Upper lobe of left lung (tissue), 6 donors: ENCODE results near the gene LIAS. TPM values are rescaled to one million over a fixed set of nuclear protein-coding genes. Genes with fewer than 3 reads are reported as not detected.

ENCODE experiments used
- ATAC-seq, 2 donors: fragments of 200-7000 bp; cut with Tn5 transposase; one replicate each; pipeline ENCODE4 v1.9.1; 2022; ENCODE audit warnings: mild to moderate bottlenecking in 2 of 2, moderate library complexity in 2 of 2; ENCODE audit not compliant: low FRiP score in 2 of 2
- DNase-seq, 2 donors: peaks; one replicate each; pipeline ENCODE4 v3.0.0-alpha.2; 2019 to 2020
- H3K27ac ChIP-seq, 4 donors: fragments of 200-600 bp; sonication (generic); one replicate each; pipeline ENCODE4 v1.5.1; 2016 to 2019
- H3K27me3 ChIP-seq, 4 donors: fragments of 200-600 bp; sonication (generic); one replicate each; pipeline ENCODE4 v1.5.1; 2017 to 2019
- H3K36me3 ChIP-seq, 4 donors: fragments of 200-600 bp; sonication (generic); one replicate each; pipeline ENCODE4 v1.5.1; 2016 to 2019
- H3K4me1 ChIP-seq, 4 donors: fragments of 200-600 bp; sonication (generic); one replicate each; pipeline ENCODE4 v1.5.1; 2018 to 2019
- H3K4me3 ChIP-seq, 4 donors: fragments of 200-600 bp; sonication (generic); one replicate each; pipeline ENCODE4 v1.5.1; 2017 to 2019; ENCODE audit warnings: mild to moderate bottlenecking in 2 of 4, moderate library complexity in 1 of 4
- H3K9me3 ChIP-seq, 4 donors: fragments of 200-600 bp; sonication (generic); one replicate each; pipeline ENCODE4 v1.5.1; 2018 to 2019
- CTCF ChIP-seq, 6 experiments: fragments of 450-650 bp in 4 of 6; fragments of 200-600 bp in 2 of 6; sonication (generic) in 2 of 6; IDR thresholded peaks; one replicate each; pipeline ENCODE4 v1.5.1; 2016 to 2019; ENCODE audit warnings: antibody characterized with exemption in 6 of 6
- EP300 ChIP-seq, 4 donors: sonication (generic); formaldehyde crosslinking; IDR thresholded peaks; one replicate each; pipeline ENCODE4 v1.5.1; 2017; ENCODE audit warnings: antibody characterized with exemption in 4 of 4, control low read depth in 2 of 4
- POLR2A ChIP-seq, 4 donors: fragments of 450-650 bp; IDR thresholded peaks; one replicate each; pipeline ENCODE4 v1.5.1; 2016 to 2017; ENCODE audit warnings: antibody characterized with exemption in 4 of 4, mild to moderate bottlenecking in 2 of 4
- POLR2AphosphoS5 ChIP-seq, 2 donors: sonication (generic); formaldehyde crosslinking; IDR thresholded peaks; one replicate each; pipeline ENCODE4 v1.5.1; 2017; ENCODE audit warnings: antibody characterized with exemption in 2 of 2
- WGBS, 2 donors: methylation state at CpG; one replicate each; pipeline ENCODE4 v1.1.5; 2017 to 2018; 5-methylcytosine and 5-hydroxymethylcytosine counted together
- total RNA-seq, 6 donors: library from RNA; depleted of rRNA in 4 of 6; stranded (reverse); fragments of >200 nt in 4 of 6; gene quantifications; one replicate each; pipeline versions ENCODE4 v1.1.0 to v1.2.1, GENCODE V29; 2016 to 2021
- donor health status: DM: no; HTN: no; CAD: no; lungs with moderate emphysema.
- donor health status: DM: no; HTN: yes; CAD: no; lungs with severe emphysema.

LIAS gene
- total RNA-seq, 6 donors from 2014 or later: 4.9 to 23.0 (median 10.8) TPM

- Histone ChIP-seq H3K36me3 (no peaks in the 10 kb centered on the region), H3K27me3 (no peaks in the 10 kb centered on the region), H3K4me3 (no peak overlapping the region), H3K4me1 (no peaks in the 10 kb centered on the region), H3K9me3 (no peaks in the 10 kb centered on the region), H3K27ac (no peak overlapping the region)
- TF ChIP-seq POLR2A (IDR thresholded peaks at IDR 0.05): no peak
- no peak for TF ChIP-seq EP300 (IDR thresholded peaks at IDR 0.05)
- TF ChIP-seq CTCF (IDR thresholded peaks at IDR 0.05): no peak
- TF ChIP-seq POLR2AphosphoS5 (IDR thresholded peaks at IDR 0.05): no peak
- ATAC-seq (no peak), DNase-seq (peak in 1 of 2 donors; percentile 24)
- WGBS, 2 donors: 69 to 73% methylated on average over 7 of the region's 7 CpGs
Observed at GRCh38 chr4:39435659-39436563, 22.9 kb upstream of the LIAS start.

GRCh38 chr4:39441593-39441992 is 17.3 kb upstream of the LIAS start:
- ATAC-seq: no peak
- DNase-seq: no peak
- TF ChIP-seq EP300 (IDR thresholded peaks at IDR 0.05) (no peak), POLR2A (IDR thresholded peaks at IDR 0.05) (no peak), POLR2AphosphoS5 (IDR thresholded peaks at IDR 0.05) (no peak), CTCF (IDR thresholded peaks at IDR 0.05) (no peak)

GRCh38 chr4:39442998-39443397 is 15.9 kb upstream of the LIAS start:
- no peak for TF ChIP-seq CTCF (IDR thresholded peaks at IDR 0.05)
- TF ChIP-seq POLR2A (IDR thresholded peaks at IDR 0.05): no peak
- no peak for TF ChIP-seq POLR2AphosphoS5 (IDR thresholded peaks at IDR 0.05)
- no peak for TF ChIP-seq EP300 (IDR thresholded peaks at IDR 0.05)
- no peak overlapping the region for H3K27ac ChIP-seq
- no peaks in the 10 kb centered on the region for H3K9me3 ChIP-seq
- no peak for DNase-seq
- 83 to 85% methylated on average over 4 of the region's 4 CpGs for WGBS, 2 donors
- H3K27me3 ChIP-seq: no peaks in the 10 kb centered on the region
- H3K4me3 ChIP-seq: no peak overlapping the region
- peaks cover 6 to 15% (median 13%) of the 10 kb centered on the region in 4 donors for H3K4me1 ChIP-seq
- no peaks in the 10 kb centered on the region for H3K36me3 ChIP-seq
- ATAC-seq: no peak

More at GRCh38 chr4:39441593-39441992, 17.3 kb upstream of the LIAS start:
- Histone ChIP-seq H3K36me3 (no peaks in the 10 kb centered on the region), H3K27ac (no peak overlapping the region), H3K4me3 (no peak overlapping the region), H3K4me1 (peaks cover 0 to 2% (median 2%) of the 10 kb centered on the region in 4 donors), H3K27me3 (no peaks in the 10 kb centered on the region), H3K9me3 (no peaks in the 10 kb centered on the region)
- WGBS, 2 donors: 62 to 91% methylated on average over 2 of the region's 2 CpGs

GRCh38 chr4:39446483-39446841 is 12.4 kb upstream of the LIAS start:
- Histone ChIP-seq H3K9me3 (no peaks in the 10 kb centered on the region), H3K36me3 (peaks cover 0 to 20% (median 1%) of the 10 kb centered on the region in 4 donors), H3K4me1 (peaks cover 6 to 15% (median 13%) of the 10 kb centered on the region in 4 donors), H3K27me3 (no peaks in the 10 kb centered on the region), H3K4me3 (peak overlapping the region in 3 of 4 donors; percentile 40 to 57 (median 50)), H3K27ac (peak overlapping the region; percentile 28 to 75 (median 55))
- DNase-seq (no peak), ATAC-seq (no peak)
- TF ChIP-seq POLR2AphosphoS5 (IDR thresholded peaks at IDR 0.05) (no peak), CTCF (IDR thresholded peaks at IDR 0.05) (no peak), POLR2A (IDR thresholded peaks at IDR 0.05) (no peak), EP300 (IDR thresholded peaks at IDR 0.05) (no peak)
- 83 to 87% methylated on average over 13 to 14 of the region's 20 CpGs for WGBS, 2 donors
